Loucy (cell line): ENCODE results near the gene ARSG.

Source experiments
- CTCF ChIP-seq: fragments of 200-600 bp; sonication (generic); conservative IDR thresholded peaks from 2 replicates; pipeline ENCODE4 v1.5.1; 2014; ENCODE audit warnings: mild to moderate bottlenecking, antibody characterized with exemption, low read length
- EZH2phosphoT487 ChIP-seq: fragments of 200-600 bp; IDR thresholded peaks from 2 replicates; pipeline ENCODE4 v1.6.1; 2018; ENCODE audit warnings: antibody characterized with exemption, mild to moderate bottlenecking, moderate library complexity, borderline replicate concordance

- TF ChIP-seq CTCF (no peak), EZH2phosphoT487 (no peak)
Measured at GRCh38 chr17:68458260-68459036, 167.2 kb downstream of the ARSG start.
